H9 (cell line): Measurements from ENCODE around the gene CELSR2. TPM values are rescaled to one million over a fixed set of nuclear protein-coding genes. Genes with fewer than 3 reads are reported as not detected.

Source experiments
- DNase-seq: peaks from one replicate; pipeline ENCODE4 v3.0.0-alpha.2; 2017
- H2AFZ ChIP-seq: one replicate; pipeline ENCODE4 v1.6.1; 2013; ENCODE audit warnings: mild to moderate bottlenecking, low read length, control low read depth, moderate library complexity
- H2AK5ac ChIP-seq: 2 replicates; pipeline ENCODE4 v1.6.1; 2013; ENCODE audit warnings: low read length, control low read depth, mixed read lengths; ENCODE audit not compliant: insufficient read length
- H2BK120ac ChIP-seq: one replicate; pipeline ENCODE4 v1.6.1; 2013; ENCODE audit warnings: low read depth, mild to moderate bottlenecking, low read length, control low read depth, inconsistent platforms; ENCODE audit not compliant: poor library complexity, severe bottlenecking
- H2BK12ac ChIP-seq: 2 replicates; pipeline ENCODE4 v1.6.1; 2013; ENCODE audit warnings: low read length, control low read depth, mixed read lengths, low read depth; ENCODE audit not compliant: insufficient read length
- H2BK15ac ChIP-seq: 2 replicates; pipeline ENCODE4 v1.6.1; 2013; ENCODE audit warnings: low read depth, low read length, control low read depth
- H2BK20ac ChIP-seq: one replicate; pipeline ENCODE4 v1.6.1; 2013; ENCODE audit warnings: low read depth, mild to moderate bottlenecking, low read length, control low read depth, inconsistent platforms; ENCODE audit not compliant: poor library complexity, severe bottlenecking
- H2BK5ac ChIP-seq: 2 replicates; pipeline ENCODE4 v1.6.1; 2013; ENCODE audit warnings: low read length, control low read depth, mixed read lengths; ENCODE audit not compliant: insufficient read length
- H3K14ac ChIP-seq: 2 replicates; pipeline ENCODE4 v1.6.1; 2013; ENCODE audit warnings: low read length, control low read depth; ENCODE audit not compliant: insufficient read depth
- H3K18ac ChIP-seq: 2 replicates; pipeline ENCODE4 v1.6.1; 2013; ENCODE audit warnings: low read depth, mild to moderate bottlenecking, mixed read lengths, low read length, control low read depth; ENCODE audit not compliant: insufficient read length
- H3K23ac ChIP-seq: 2 replicates; pipeline ENCODE4 v1.6.1; 2013; ENCODE audit warnings: low read length, control low read depth, mixed read lengths, low read depth; ENCODE audit not compliant: insufficient read length
- H3K23me2 ChIP-seq: 2 replicates; pipeline ENCODE4 v1.6.1; 2013; ENCODE audit warnings: low read depth, mild to moderate bottlenecking, mixed read lengths, low read length, control low read depth; ENCODE audit not compliant: insufficient read length, poor library complexity, severe bottlenecking
- H3K27ac ChIP-seq: 2 replicates; pipeline ENCODE4 v1.5.1; 2013; ENCODE audit warnings: low read length, control low read depth, mixed read lengths, low read depth; ENCODE audit not compliant: insufficient read length
- H3K27me3 ChIP-seq: 2 replicates; pipeline ENCODE4 v1.6.1; 2013; ENCODE audit warnings: low read length, control low read depth, inconsistent platforms; ENCODE audit not compliant: insufficient read depth
- H3K4ac ChIP-seq: 2 replicates; pipeline ENCODE4 v1.6.1; 2013; ENCODE audit warnings: low read depth, mild to moderate bottlenecking, control low read depth, inconsistent platforms, low read length, moderate library complexity
- H3K4me1 ChIP-seq: 2 replicates; pipeline ENCODE4 v1.6.1; 2013; ENCODE audit warnings: low read length, control low read depth, inconsistent platforms; ENCODE audit not compliant: insufficient read depth
- H3K4me2 ChIP-seq: 2 replicates; pipeline ENCODE4 v1.6.1; 2013; ENCODE audit warnings: low read length, control low read depth, mixed read lengths; ENCODE audit not compliant: insufficient read length, insufficient read depth
- H3K56ac ChIP-seq: 2 replicates; pipeline ENCODE4 v1.6.1; 2013; ENCODE audit warnings: low read depth, mild to moderate bottlenecking, mixed read lengths, low read length, control low read depth; ENCODE audit not compliant: insufficient read length
- H3K79me1 ChIP-seq: 2 replicates; pipeline ENCODE4 v1.6.1; 2013; ENCODE audit warnings: low read depth, mild to moderate bottlenecking, moderate library complexity, low read length, control low read depth, inconsistent platforms; ENCODE audit not compliant: insufficient read depth, poor library complexity, severe bottlenecking
- H3K79me2 ChIP-seq: 2 replicates; pipeline ENCODE4 v1.6.1; 2013; ENCODE audit warnings: low read length, control low read depth, inconsistent platforms; ENCODE audit not compliant: insufficient read depth
- H3K9ac ChIP-seq: 2 replicates; pipeline ENCODE4 v1.6.1; 2013; ENCODE audit warnings: low read length, control low read depth, mixed read lengths; ENCODE audit not compliant: insufficient read length; ENCODE audit errors: extremely low read depth
- H3K9me3 ChIP-seq: one replicate; pipeline ENCODE4 v1.6.1; 2013; ENCODE audit warnings: low read depth, low read length, inconsistent platforms; ENCODE audit not compliant: control insufficient read depth
- H3T11ph ChIP-seq: one replicate; pipeline ENCODE4 v1.6.1; 2013; ENCODE audit warnings: mild to moderate bottlenecking, low read length, control low read depth, inconsistent platforms
- H4K20me1 ChIP-seq: one replicate; pipeline ENCODE4 v1.6.1; 2013; ENCODE audit not compliant: control insufficient read depth, insufficient read length, insufficient read depth
- H4K5ac ChIP-seq: 2 replicates; pipeline ENCODE4 v1.6.1; 2013; ENCODE audit warnings: low read depth, mild to moderate bottlenecking, mixed read lengths, low read length, control low read depth; ENCODE audit not compliant: insufficient read length
- H4K8ac ChIP-seq: replicated peaks from 2 replicates; pipeline ENCODE4 v1.6.1; 2013; ENCODE audit warnings: low read length, control low read depth, mixed read lengths, low read depth; ENCODE audit not compliant: insufficient read length
- H4K91ac ChIP-seq: 2 replicates; pipeline ENCODE4 v1.6.1; 2013; ENCODE audit warnings: low read depth, mild to moderate bottlenecking, moderate library complexity, mixed read lengths, low read length, control low read depth; ENCODE audit not compliant: insufficient read length
- H3K27ac Mint-ChIP-seq, 3 experiments: 2 replicates in 2 of 3; 3 replicates in 1 of 3; pipeline ENCODE4 v1.8.0; 2020 to 2021; ENCODE audit warnings: mixed read lengths in 3 of 3, mild to moderate bottlenecking in 1 of 3, moderate library complexity in 1 of 3
- H3K27me3 Mint-ChIP-seq: 2 replicates; pipeline ENCODE4 v1.8.0; 2021; ENCODE audit warnings: low read depth, mild to moderate bottlenecking, moderate library complexity, mixed read lengths
- H3K36me3 Mint-ChIP-seq, 3 experiments: 2 replicates in 2 of 3; 3 replicates in 1 of 3; pipeline ENCODE4 v1.8.0; 2020 to 2021; ENCODE audit warnings: low read depth in 3 of 3, mixed read lengths in 3 of 3; ENCODE audit not compliant: insufficient read depth in 1 of 3
- H3K4me1 Mint-ChIP-seq, 2 experiments: 2 replicates each; pipeline ENCODE4 v1.8.0; 2020; ENCODE audit warnings: mixed read lengths in 2 of 2
- H3K4me3 Mint-ChIP-seq, 2 experiments: 2 replicates in 1 of 2; 3 replicates in 1 of 2; pipeline ENCODE4 v1.8.0; 2020 to 2021; ENCODE audit warnings: mild to moderate bottlenecking in 2 of 2, mixed read lengths in 2 of 2, moderate library complexity in 1 of 2
- H3K9me3 Mint-ChIP-seq, 2 experiments: 2 replicates in 1 of 2; 3 replicates in 1 of 2; pipeline ENCODE4 v1.8.0; 2020; ENCODE audit warnings: mild to moderate bottlenecking in 2 of 2, mixed read lengths in 2 of 2, moderate library complexity in 1 of 2
- CTCF ChIP-seq: fragments of 200-600 bp; sonication (generic); conservative IDR thresholded peaks from 3 replicates; pipeline ENCODE4 v1.8.0; 2021; ENCODE audit warnings: antibody characterized with exemption, mild to moderate bottlenecking
- WGBS: extraction: QIAGEN DNeasy Blood & Tissue Kit; methylation state at CpG from one replicate; pipeline ENCODE4 v1.1.7; 2013; ENCODE audit warnings: missing lambda C conversion rate, low lambda C conversion rate, mixed read lengths; ENCODE audit not compliant: insufficient read length; ENCODE audit errors: extremely low coverage; 5-methylcytosine and 5-hydroxymethylcytosine counted together
- total RNA-seq: library from RNA; stranded (reverse); gene quantifications from 2 replicates; pipeline ENCODE4 v1.2.1, GENCODE V29; 2021

Gene CELSR2
- total RNA-seq, 1 experiment from 2014 or later = 29.2 TPM

GRCh38 chr1:109312978-109313775 lies 63.8 kb downstream of the CELSR2 start:
- Histone ChIP-seq H2BK120ac (no peak overlapping the region), H4K5ac (no peak overlapping the region), H2BK20ac (no peak overlapping the region), H2BK5ac (no peak overlapping the region), H4K91ac (no peak overlapping the region), H4K8ac (no peak overlapping the region), H3K9me3 (no peaks in the 10 kb centered on the region), H2AFZ (no peak overlapping the region), H2AK5ac (no peak overlapping the region), H3K79me1 (no peaks in the 10 kb centered on the region), H3K27me3 (no peaks in the 10 kb centered on the region), H3T11ph (no peak overlapping the region), H2BK12ac (no peak overlapping the region), H3K4me2 (no peak overlapping the region), H2BK15ac (no peak overlapping the region), H3K27ac (no peak overlapping the region), H4K20me1 (no peaks in the 10 kb centered on the region), H3K56ac (no peak overlapping the region), H3K9ac (no peak overlapping the region), H3K4me1 (no peaks in the 10 kb centered on the region), H3K14ac (no peak overlapping the region), H3K23me2 (no peaks in the 10 kb centered on the region), H3K18ac (no peak overlapping the region), H3K23ac (no peak overlapping the region), H3K4ac (no peak overlapping the region), H3K79me2 (no peaks in the 10 kb centered on the region)
- H3K27me3 Mint-ChIP-seq = no peaks in the 10 kb centered on the region
- peaks cover 21 to 51% (median 37%) of the 10 kb centered on the region in 3 experiments; a peak in 6 of 7 replicates for H3K36me3 Mint-ChIP-seq
- no peak for TF ChIP-seq CTCF
- WGBS = no CpG with 5 or more reads among the region's 12 CpGs
- H3K4me1 Mint-ChIP-seq = no peaks in the 10 kb centered on the region
- H3K9me3 Mint-ChIP-seq = no peaks in the 10 kb centered on the region
- no peak for DNase-seq
- H3K27ac Mint-ChIP-seq = no peak overlapping the region; a peak in 1 of 7 replicates
- no peak overlapping the region for H3K4me3 Mint-ChIP-seq
